Uterus (tissue), 2 donors: ENCODE measurements around the gene AMIGO3.

Source experiments
- CTCF ChIP-seq, 4 experiments: fragments of 200-600 bp in 2 of 4; fragments of 450-650 bp in 2 of 4; sonication (generic) in 2 of 4; IDR thresholded peaks; one replicate each; pipeline ENCODE4 v1.5.1; 2016 to 2019; ENCODE audit warnings: antibody characterized with exemption in 4 of 4, mild to moderate bottlenecking in 2 of 4, moderate library complexity in 1 of 4
- POLR2A ChIP-seq, 2 donors: fragments of 450-650 bp; IDR thresholded peaks; one replicate each; pipeline ENCODE4 v1.6.1; 2016; ENCODE audit warnings: antibody characterized with exemption in 2 of 2, mild to moderate bottlenecking in 1 of 2, moderate library complexity in 1 of 2

- TF ChIP-seq POLR2A (IDR thresholded peaks at IDR 0.05) (no peak), CTCF (IDR thresholded peaks at IDR 0.05) (no peak)
Measured at GRCh38 chr3:49700453-49701128, 18.9 kb downstream of the AMIGO3 start.
